HCT116 (cell line): ENCODE data around the gene CPA2. TPM values are rescaled to one million over a fixed set of nuclear protein-coding genes. Genes with fewer than 3 reads are reported as not detected.

ENCODE experiments used
- ATAC-seq: fragments of 200-7000 bp; cut with Tn5 transposase; 2 replicates; pipeline ENCODE4 v1.9.1; 2020; ENCODE audit warnings: mild to moderate bottlenecking, moderate library complexity
- BruUV-seq: library from RNA; stranded (reverse); fragments of 400-500 nt; replicated peaks from 2 replicates; lab custom pipeline; 2021; lab: Mats Ljungman, UMichigan
- CTCF ChIA-PET: fragments of 300-600 bp; sonication (Branson Sonifier 250); formaldehyde crosslinking; loops from one replicate; lab custom pipeline; 2021; ENCODE audit warnings: antibody characterized with exemption; lab: Charles Lee
- POLR2A ChIA-PET: fragments of 300-600, 350-600 bp; sonication (Branson Sonifier 250); formaldehyde crosslinking; loops from one replicate; lab custom pipeline; 2021; ENCODE audit warnings: antibody characterized with exemption; lab: Charles Lee
- RAD21 ChIA-PET, 2 experiments: fragments of 300-600 bp; sonication (Branson Sonifier 250); formaldehyde crosslinking; loops; one replicate each; lab custom pipeline; 2023; ENCODE audit warnings: low total read pairs in 2 of 2; ENCODE audit not compliant: uncharacterized antibody in 2 of 2, unreplicated experiment in 2 of 2, low non-redundant PET in 1 of 2; lab: Charles Lee
- DNase-seq: peaks from one replicate; pipeline ENCODE4 v3.0.0-alpha.2; 2010; ENCODE audit warnings: low read depth, low spot score
- H2AFZ ChIP-seq: fragments of 200-600 bp; shearing (Covaris generic), sonication (generic); 2 replicates; pipeline ENCODE4 v1.6.1; 2017; ENCODE audit warnings: low read depth, mixed run types, mixed read lengths, antibody characterized with exemption, low read length; ENCODE audit not compliant: poor library complexity, severe bottlenecking
- H3K27ac ChIP-seq: 2 replicates; pipeline ENCODE4 v1.5.1; 2012; ENCODE audit warnings: low read depth, low read length
- H3K27me3 ChIP-seq: fragments of 200-600 bp; sonication (generic); 2 replicates; pipeline ENCODE4 v1.6.1; 2016; ENCODE audit warnings: mixed run types, low read length, mixed read lengths; ENCODE audit not compliant: insufficient read depth
- H3K36me3 ChIP-seq, 2 experiments: fragments of 200-500 bp in 1 of 2; fragments of 200-600 bp in 1 of 2; sonication (Bioruptor generic) in 1 of 2; sonication (generic) in 1 of 2; 2 replicates each; pipeline versions ENCODE4 v1.5.1 to v1.6.1; 2014 to 2016; ENCODE audit warnings: low read length in 2 of 2, inconsistent platforms in 1 of 2, mixed read lengths in 1 of 2, mixed run types in 1 of 2; ENCODE audit not compliant: insufficient read depth in 2 of 2, control insufficient read depth in 1 of 2
- H3K4me1 ChIP-seq, 2 experiments: fragments of 200-600 bp in 1 of 2; sonication (generic) in 1 of 2; 2 replicates each; pipeline versions ENCODE4 v1.5.1 to v1.6.1; 2012 to 2017; ENCODE audit warnings: low read length in 2 of 2, inconsistent platforms in 1 of 2, mild to moderate bottlenecking in 1 of 2, mixed read lengths in 1 of 2, mixed run types in 1 of 2, moderate library complexity in 1 of 2; ENCODE audit not compliant: insufficient read depth in 2 of 2, control insufficient read depth in 1 of 2
- H3K4me2 ChIP-seq: fragments of 200-600 bp; sonication (generic); 2 replicates; pipeline ENCODE4 v1.6.1; 2017; ENCODE audit warnings: mixed run types, low read length, mixed read lengths
- H3K4me3 ChIP-seq, 2 experiments: fragments of 200-600 bp in 1 of 2; sonication (generic) in 1 of 2; replicated peaks in 1 of 2; 2 replicates each; pipeline ENCODE4 v1.5.1; 2011 to 2016; ENCODE audit warnings: low read length in 2 of 2, control low read depth in 1 of 2, low read depth in 1 of 2, mild to moderate bottlenecking in 1 of 2, mixed read lengths in 1 of 2, mixed run types in 1 of 2
- H3K79me2 ChIP-seq: fragments of 200-600 bp; sonication (generic); 2 replicates; pipeline ENCODE4 v1.6.1; 2017; ENCODE audit warnings: mild to moderate bottlenecking, mixed run types, low read length, moderate library complexity, mixed read lengths; ENCODE audit not compliant: insufficient read depth
- H3K9ac ChIP-seq: fragments of 200-600 bp; sonication (generic); 2 replicates; pipeline ENCODE4 v1.6.1; 2016; ENCODE audit warnings: low read length, mixed read lengths
- H3K9me2 ChIP-seq: fragments of 200-600 bp; sonication (generic), shearing (Covaris generic); 2 replicates; pipeline ENCODE4 v1.6.1; 2017; ENCODE audit warnings: mixed run types, mild to moderate bottlenecking, moderate library complexity; ENCODE audit not compliant: insufficient read depth
- H3K9me3 ChIP-seq, 2 experiments: fragments of 200-500 bp in 1 of 2; fragments of 200-600 bp in 1 of 2; sonication (Bioruptor generic) in 1 of 2; sonication (generic) in 1 of 2; 2 replicates each; pipeline ENCODE4 v1.6.1; 2014 to 2017; ENCODE audit warnings: low read length in 2 of 2, mixed read lengths in 2 of 2, inconsistent platforms in 1 of 2, low read depth in 1 of 2, mild to moderate bottlenecking in 1 of 2, mixed run types in 1 of 2, moderate library complexity in 1 of 2; ENCODE audit not compliant: control insufficient read depth in 1 of 2, insufficient read depth in 1 of 2
- H4K20me1 ChIP-seq: fragments of 200-600 bp; sonication (generic), shearing (Covaris generic); 2 replicates; pipeline ENCODE4 v1.6.1; 2017; ENCODE audit warnings: mixed run types, mild to moderate bottlenecking, moderate library complexity; ENCODE audit not compliant: insufficient read depth
- CBX3 ChIP-seq: IDR thresholded peaks from 2 replicates; pipeline ENCODE4 v1.6.1; 2012; ENCODE audit warnings: low read depth
- ELF1 ChIP-seq: IDR thresholded peaks from 2 replicates; pipeline ENCODE4 v1.6.1; 2012; ENCODE audit warnings: low read depth, borderline replicate concordance
- EZH2 ChIP-seq: fragments of 200-600 bp; sonication (generic); IDR thresholded peaks from 2 replicates; pipeline ENCODE4 v1.6.1; 2017; ENCODE audit warnings: antibody characterized with exemption, mixed run types
- EZH2phosphoT487 ChIP-seq: fragments of 200-600 bp; IDR thresholded peaks from 2 replicates; pipeline ENCODE4 v1.6.1; 2018; ENCODE audit warnings: antibody characterized with exemption, borderline replicate concordance
- FOSL1 ChIP-seq: IDR thresholded peaks from 2 replicates; pipeline ENCODE4 v1.6.1; 2012; ENCODE audit warnings: low read depth
- POLR2A ChIP-seq: IDR thresholded peaks from 2 replicates; pipeline ENCODE4 v1.7.0; 2011; ENCODE audit warnings: borderline replicate concordance; ENCODE audit not compliant: insufficient read depth, insufficient read length; ENCODE audit errors: extremely low read depth
- POLR2AphosphoS5 ChIP-seq: IDR thresholded peaks from 2 replicates; pipeline ENCODE4 v1.6.1; 2011; ENCODE audit warnings: mild to moderate bottlenecking, low read depth, low read length, moderate library complexity
- SIN3A ChIP-seq: IDR thresholded peaks from 2 replicates; pipeline ENCODE4 v1.6.1; 2012; ENCODE audit warnings: low read depth
- SP1 ChIP-seq: IDR thresholded peaks from 2 replicates; pipeline ENCODE4 v1.6.1; 2012; ENCODE audit warnings: low read depth
- SRF ChIP-seq: IDR thresholded peaks from 2 replicates; pipeline ENCODE4 v1.6.1; 2012; ENCODE audit warnings: low read depth
- TCF7L2 ChIP-seq: IDR thresholded peaks from 2 replicates; pipeline ENCODE4 v1.7.0; 2011; ENCODE audit warnings: borderline replicate concordance, inconsistent platforms; ENCODE audit not compliant: insufficient read depth, insufficient read length; ENCODE audit errors: extremely low read depth
- YY1 ChIP-seq: IDR thresholded peaks from 2 replicates; pipeline ENCODE4 v1.6.1; 2011; ENCODE audit warnings: low read length, low read depth, moderate library complexity, mild to moderate bottlenecking; ENCODE audit not compliant: insufficient replicate concordance; ENCODE audit errors: extremely low read depth
- ZNF274 ChIP-seq: fragments of 200-500 bp; sonication (Bioruptor generic); IDR thresholded peaks from 2 replicates; pipeline ENCODE4 v1.6.1; 2014; ENCODE audit warnings: mild to moderate bottlenecking, low read depth, low read length, inconsistent platforms
- intact Hi-C: fragments of 100-400 bp; cut with micrococcal nuclease; formaldehyde crosslinking; loops from 2 replicates; pipeline ENCODE4 v1.10.0; 2022
- total RNA-seq: library from RNA; stranded (reverse); gene quantifications from one replicate; pipeline ENCODE4 v1.2.1, GENCODE V29; 2021; ENCODE audit not compliant: unreplicated experiment
- TF ChIP-seq, protein P1 (sequence below): IDR thresholded peaks from 2 replicates; pipeline ENCODE4 v1.6.1; 2012
- TF ChIP-seq, protein P2 (sequence below), 3 experiments: fragments of 200-600 bp in 1 of 3; sonication (generic) in 1 of 3; IDR thresholded peaks in 2 of 3; conservative IDR thresholded peaks in 1 of 3; 2 replicates each; pipeline ENCODE4 v1.5.1; 2012 to 2017; ENCODE audit warnings: low read depth in 2 of 3, low read length in 2 of 3, antibody characterized with exemption in 1 of 3, borderline replicate concordance in 1 of 3, control low read depth in 1 of 3, mild to moderate bottlenecking in 1 of 3, mixed read lengths in 1 of 3, mixed run types in 1 of 3, moderate library complexity in 1 of 3; ENCODE audit not compliant: insufficient read depth in 1 of 3
- TF ChIP-seq, protein P3 (sequence below): IDR thresholded peaks from 2 replicates; pipeline ENCODE4 v1.6.1; 2012
- TF ChIP-seq, protein P4 (sequence below): IDR thresholded peaks from 2 replicates; pipeline ENCODE4 v1.6.1; 2011; ENCODE audit warnings: mild to moderate bottlenecking, low read length, moderate library complexity; ENCODE audit not compliant: insufficient replicate concordance; ENCODE audit errors: extremely low read depth
- TF ChIP-seq, protein P5 (sequence below): IDR thresholded peaks from 2 replicates; pipeline ENCODE4 v1.6.1; 2012; ENCODE audit warnings: low read depth

Gene CPA2
- total RNA-seq, 1 experiment from 2014 or later = 1.5 TPM

DNA sequence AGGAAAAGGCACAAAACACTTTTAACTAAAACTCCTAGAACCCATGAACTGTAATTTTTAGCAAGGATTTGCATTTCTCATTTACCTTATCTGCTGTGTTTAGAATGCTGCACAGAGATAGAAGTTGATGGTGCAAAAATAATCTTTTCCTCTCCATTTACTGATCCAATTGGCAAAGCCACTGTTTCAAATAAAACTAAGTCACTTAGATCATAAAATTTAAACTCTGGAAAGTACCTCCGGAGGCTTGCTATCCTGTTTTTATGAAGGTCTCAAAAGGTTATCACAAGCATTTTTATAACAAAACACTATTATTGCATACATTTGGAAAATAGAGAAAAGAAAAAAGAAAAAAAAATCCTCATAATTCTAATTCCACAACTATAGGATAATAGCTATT, 7.6 kb downstream of the CPA2 start:
- Histone ChIP-seq H3K4me2 (no peak overlapping the region), H3K4me1 (peaks cover 0 to 3% of the 10 kb centered on the region in 2 experiments; a peak in 1 of 4 replicates), H4K20me1 (no peaks in the 10 kb centered on the region), H3K27ac (no peak overlapping the region), H2AFZ (no peak overlapping the region), H3K27me3 (no peaks in the 10 kb centered on the region), H3K9me3 (no peaks in the 10 kb centered on the region), H3K9me2 (no peaks in the 10 kb centered on the region), H3K36me3 (no peaks in the 10 kb centered on the region), H3K4me3 (no peak overlapping the region), H3K79me2 (no peaks in the 10 kb centered on the region), H3K9ac (no peak overlapping the region)
- CTCF ChIA-PET = no interaction called here
- ATAC-seq (no peak), DNase-seq (no peak)
- TF ChIP-seq TCF7L2 (no peak), SP1 (no peak), YY1 (no peak), ZNF274 (no peak), SIN3A (no peak), POLR2AphosphoS5 (no peak), EZH2 (no peak), EZH2phosphoT487 (no peak), ELF1 (no peak), SRF (no peak), FOSL1 (no peak), POLR2A (no peak), CBX3 (no peak)
- TF ChIP-seq, protein P1, sequence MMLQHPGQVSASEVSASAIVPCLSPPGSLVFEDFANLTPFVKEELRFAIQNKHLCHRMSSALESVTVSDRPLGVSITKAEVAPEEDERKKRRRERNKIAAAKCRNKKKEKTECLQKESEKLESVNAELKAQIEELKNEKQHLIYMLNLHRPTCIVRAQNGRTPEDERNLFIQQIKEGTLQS = no peak
- TF ChIP-seq, protein P2, sequence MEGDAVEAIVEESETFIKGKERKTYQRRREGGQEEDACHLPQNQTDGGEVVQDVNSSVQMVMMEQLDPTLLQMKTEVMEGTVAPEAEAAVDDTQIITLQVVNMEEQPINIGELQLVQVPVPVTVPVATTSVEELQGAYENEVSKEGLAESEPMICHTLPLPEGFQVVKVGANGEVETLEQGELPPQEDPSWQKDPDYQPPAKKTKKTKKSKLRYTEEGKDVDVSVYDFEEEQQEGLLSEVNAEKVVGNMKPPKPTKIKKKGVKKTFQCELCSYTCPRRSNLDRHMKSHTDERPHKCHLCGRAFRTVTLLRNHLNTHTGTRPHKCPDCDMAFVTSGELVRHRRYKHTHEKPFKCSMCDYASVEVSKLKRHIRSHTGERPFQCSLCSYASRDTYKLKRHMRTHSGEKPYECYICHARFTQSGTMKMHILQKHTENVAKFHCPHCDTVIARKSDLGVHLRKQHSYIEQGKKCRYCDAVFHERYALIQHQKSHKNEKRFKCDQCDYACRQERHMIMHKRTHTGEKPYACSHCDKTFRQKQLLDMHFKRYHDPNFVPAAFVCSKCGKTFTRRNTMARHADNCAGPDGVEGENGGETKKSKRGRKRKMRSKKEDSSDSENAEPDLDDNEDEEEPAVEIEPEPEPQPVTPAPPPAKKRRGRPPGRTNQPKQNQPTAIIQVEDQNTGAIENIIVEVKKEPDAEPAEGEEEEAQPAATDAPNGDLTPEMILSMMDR (IDR thresholded peaks at IDR 0.05 in 2 of 3, conservative IDR thresholded peaks at IDR 0.05 in 1 of 3; ENCODE audit: borderline replicate concordance in 1 of 3, insufficient read depth in 1 of 3, low read depth in 2 of 3, low read length in 2 of 3) = no peak
- TF ChIP-seq, protein P3, sequence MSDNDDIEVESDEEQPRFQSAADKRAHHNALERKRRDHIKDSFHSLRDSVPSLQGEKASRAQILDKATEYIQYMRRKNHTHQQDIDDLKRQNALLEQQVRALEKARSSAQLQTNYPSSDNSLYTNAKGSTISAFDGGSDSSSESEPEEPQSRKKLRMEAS = no peak
- TF ChIP-seq, protein P4, sequence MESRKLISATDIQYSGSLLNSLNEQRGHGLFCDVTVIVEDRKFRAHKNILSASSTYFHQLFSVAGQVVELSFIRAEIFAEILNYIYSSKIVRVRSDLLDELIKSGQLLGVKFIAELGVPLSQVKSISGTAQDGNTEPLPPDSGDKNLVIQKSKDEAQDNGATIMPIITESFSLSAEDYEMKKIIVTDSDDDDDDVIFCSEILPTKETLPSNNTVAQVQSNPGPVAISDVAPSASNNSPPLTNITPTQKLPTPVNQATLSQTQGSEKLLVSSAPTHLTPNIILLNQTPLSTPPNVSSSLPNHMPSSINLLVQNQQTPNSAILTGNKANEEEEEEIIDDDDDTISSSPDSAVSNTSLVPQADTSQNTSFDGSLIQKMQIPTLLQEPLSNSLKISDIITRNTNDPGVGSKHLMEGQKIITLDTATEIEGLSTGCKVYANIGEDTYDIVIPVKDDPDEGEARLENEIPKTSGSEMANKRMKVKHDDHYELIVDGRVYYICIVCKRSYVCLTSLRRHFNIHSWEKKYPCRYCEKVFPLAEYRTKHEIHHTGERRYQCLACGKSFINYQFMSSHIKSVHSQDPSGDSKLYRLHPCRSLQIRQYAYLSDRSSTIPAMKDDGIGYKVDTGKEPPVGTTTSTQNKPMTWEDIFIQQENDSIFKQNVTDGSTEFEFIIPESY = no peak
- TF ChIP-seq, protein P5, sequence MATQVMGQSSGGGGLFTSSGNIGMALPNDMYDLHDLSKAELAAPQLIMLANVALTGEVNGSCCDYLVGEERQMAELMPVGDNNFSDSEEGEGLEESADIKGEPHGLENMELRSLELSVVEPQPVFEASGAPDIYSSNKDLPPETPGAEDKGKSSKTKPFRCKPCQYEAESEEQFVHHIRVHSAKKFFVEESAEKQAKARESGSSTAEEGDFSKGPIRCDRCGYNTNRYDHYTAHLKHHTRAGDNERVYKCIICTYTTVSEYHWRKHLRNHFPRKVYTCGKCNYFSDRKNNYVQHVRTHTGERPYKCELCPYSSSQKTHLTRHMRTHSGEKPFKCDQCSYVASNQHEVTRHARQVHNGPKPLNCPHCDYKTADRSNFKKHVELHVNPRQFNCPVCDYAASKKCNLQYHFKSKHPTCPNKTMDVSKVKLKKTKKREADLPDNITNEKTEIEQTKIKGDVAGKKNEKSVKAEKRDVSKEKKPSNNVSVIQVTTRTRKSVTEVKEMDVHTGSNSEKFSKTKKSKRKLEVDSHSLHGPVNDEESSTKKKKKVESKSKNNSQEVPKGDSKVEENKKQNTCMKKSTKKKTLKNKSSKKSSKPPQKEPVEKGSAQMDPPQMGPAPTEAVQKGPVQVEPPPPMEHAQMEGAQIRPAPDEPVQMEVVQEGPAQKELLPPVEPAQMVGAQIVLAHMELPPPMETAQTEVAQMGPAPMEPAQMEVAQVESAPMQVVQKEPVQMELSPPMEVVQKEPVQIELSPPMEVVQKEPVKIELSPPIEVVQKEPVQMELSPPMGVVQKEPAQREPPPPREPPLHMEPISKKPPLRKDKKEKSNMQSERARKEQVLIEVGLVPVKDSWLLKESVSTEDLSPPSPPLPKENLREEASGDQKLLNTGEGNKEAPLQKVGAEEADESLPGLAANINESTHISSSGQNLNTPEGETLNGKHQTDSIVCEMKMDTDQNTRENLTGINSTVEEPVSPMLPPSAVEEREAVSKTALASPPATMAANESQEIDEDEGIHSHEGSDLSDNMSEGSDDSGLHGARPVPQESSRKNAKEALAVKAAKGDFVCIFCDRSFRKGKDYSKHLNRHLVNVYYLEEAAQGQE = no peak
- RAD21 ChIA-PET = no interaction called here
- no TSS peak for BruUV-seq
- intact Hi-C loops = loop anchor here (10.0 kb wide), 1 partner anchor 211 kb away; no protein-coding TSS in a partner anchor
- POLR2A ChIA-PET = no interaction called here
